Ovary (tissue), 3 donors: ENCODE measurements around the gene PCDHGC3.

ENCODE experiments used
- CTCF ChIP-seq, 3 donors: fragments of 450-650 bp in 2 of 3; fragments of 200-600 bp in 1 of 3; IDR thresholded peaks; one replicate each; pipeline versions ENCODE4 v1.5.1 to v1.8.0; 2016 to 2022; ENCODE audit warnings: antibody characterized with exemption in 3 of 3, mild to moderate bottlenecking in 1 of 3
- POLR2A ChIP-seq: fragments of 450-650 bp; IDR thresholded peaks from one replicate; pipeline ENCODE4 v1.6.1; 2017; ENCODE audit warnings: antibody characterized with exemption, mild to moderate bottlenecking, moderate library complexity
- donor health status: DM: no; HTN: no; CAD: no.

DNA sequence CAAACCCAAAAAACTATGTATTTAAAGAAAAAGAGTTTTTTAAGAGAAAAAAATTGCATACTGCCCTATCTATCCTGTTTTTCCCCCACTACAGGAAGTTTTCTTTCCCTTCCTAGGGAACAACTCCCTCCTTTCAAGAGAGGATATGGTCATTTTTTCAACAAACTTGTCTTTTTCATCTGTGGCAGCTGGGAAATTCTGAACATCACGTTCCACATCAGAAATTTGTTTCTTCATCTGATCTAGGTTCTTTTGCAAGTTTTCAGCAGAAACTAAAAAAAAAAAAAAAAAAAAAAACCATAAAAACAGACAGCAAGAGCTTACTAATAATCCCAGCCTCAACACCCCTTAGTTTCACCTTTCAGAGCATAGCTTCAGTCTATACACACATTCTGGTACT, 51.7 kb downstream of the PCDHGC3 start:
- TF ChIP-seq POLR2A = no peak
- no peak for TF ChIP-seq CTCF (IDR thresholded peaks at IDR 0.05)
